MM.1S (cell line): ENCODE data around the gene DRC7.

ENCODE experiments used
- DNase-seq: peaks from one replicate; pipeline ENCODE4 v3.0.0-alpha.2; 2015
- H2AFZ ChIP-seq: fragments of 300-600 bp; sonication (generic); 2 replicates; pipeline ENCODE4 v1.6.0; 2016; ENCODE audit warnings: antibody characterized with exemption, low read length
- H3F3A ChIP-seq: fragments of 300-600 bp; sonication (generic); 2 replicates; pipeline ENCODE4 v1.6.1; 2016; ENCODE audit warnings: mild to moderate bottlenecking, antibody characterized with exemption, low read length, moderate library complexity, mixed read lengths; ENCODE audit not compliant: insufficient read depth
- H3K27ac ChIP-seq: fragments of 300-600 bp; sonication (generic); 2 replicates; pipeline ENCODE4 v1.5.1; 2016; ENCODE audit warnings: mild to moderate bottlenecking, low read length
- H3K27me3 ChIP-seq: fragments of 300-600 bp; sonication (generic); replicated peaks from 2 replicates; pipeline ENCODE4 v1.6.0; 2016; ENCODE audit warnings: low read length; ENCODE audit not compliant: insufficient read depth
- H3K36me3 ChIP-seq: fragments of 300-600 bp; sonication (generic); replicated peaks from 2 replicates; pipeline ENCODE4 v1.6.1; 2016; ENCODE audit warnings: mild to moderate bottlenecking, low read length, mixed read lengths; ENCODE audit not compliant: insufficient read depth
- H3K4me1 ChIP-seq: fragments of 300-600 bp; sonication (generic); 2 replicates; pipeline ENCODE4 v1.6.1; 2016; ENCODE audit warnings: low read length, mixed read lengths
- H3K4me2 ChIP-seq: fragments of 300-600 bp; sonication (generic); 2 replicates; pipeline ENCODE4 v1.6.0; 2016; ENCODE audit warnings: low read depth, low read length
- H3K4me3 ChIP-seq: fragments of 300-600 bp; sonication (generic); 2 replicates; pipeline ENCODE4 v1.5.1; 2016; ENCODE audit warnings: low read length, mixed read lengths
- H3K79me2 ChIP-seq: fragments of 300-600 bp; sonication (generic); 2 replicates; pipeline ENCODE4 v1.6.1; 2016; ENCODE audit warnings: mixed run types, low read length, mixed read lengths
- H3K9ac ChIP-seq: fragments of 300-600 bp; sonication (generic); 2 replicates; pipeline ENCODE4 v1.6.1; 2016; ENCODE audit warnings: low read length, mixed read lengths
- H3K9me2 ChIP-seq: fragments of 300-600 bp; sonication (generic); replicated peaks from 2 replicates; pipeline ENCODE4 v1.6.1; 2016; ENCODE audit warnings: mild to moderate bottlenecking, low read length, mixed read lengths; ENCODE audit not compliant: insufficient read depth
- H3K9me3 ChIP-seq: fragments of 300-600 bp; sonication (generic); replicated peaks from 2 replicates; pipeline ENCODE4 v1.6.1; 2016; ENCODE audit warnings: mild to moderate bottlenecking, low read length, mixed read lengths; ENCODE audit not compliant: insufficient read depth
- H4K20me1 ChIP-seq: fragments of 300-600 bp; sonication (generic); 2 replicates; pipeline ENCODE4 v1.6.1; 2016; ENCODE audit warnings: mild to moderate bottlenecking, low read length, moderate library complexity, mixed read lengths; ENCODE audit not compliant: insufficient read depth
- CTCF ChIP-seq: fragments of 300-600 bp; sonication (generic); IDR thresholded peaks from 2 replicates; pipeline ENCODE4 v1.5.1; 2016; ENCODE audit warnings: antibody characterized with exemption, low read length, mixed read lengths
- EZH2 ChIP-seq: fragments of 300-600 bp; sonication (generic); optimal IDR thresholded peaks from 2 replicates; pipeline ENCODE3; 2017; ENCODE audit warnings: low read depth, mild to moderate bottlenecking, antibody characterized with exemption, low read length, mixed read lengths
- EZH2phosphoT487 ChIP-seq: fragments of 300-600 bp; sonication (generic); IDR thresholded peaks from 2 replicates; pipeline ENCODE4 v1.6.1; 2018; ENCODE audit warnings: antibody characterized with exemption, low read length

The DRC7 gene

GRCh38 chr16:57747496-57747895, 52.9 kb downstream of the DRC7 start:
- no peak overlapping the region for H3K27ac ChIP-seq
- H3F3A ChIP-seq: no peaks in the 10 kb centered on the region
- H3K4me1 ChIP-seq: no peaks in the 10 kb centered on the region
- H4K20me1 ChIP-seq: no peaks in the 10 kb centered on the region
- TF ChIP-seq CTCF (no peak), EZH2 (no peak), EZH2phosphoT487 (no peak)
- H3K27me3 ChIP-seq: no peaks in the 10 kb centered on the region
- no peak for DNase-seq
- no peaks in the 10 kb centered on the region for H3K9me2 ChIP-seq
- H3K36me3 ChIP-seq: no peaks in the 10 kb centered on the region
- H3K4me2 ChIP-seq: no peak overlapping the region
- H2AFZ ChIP-seq: no peak overlapping the region
- H3K4me3 ChIP-seq: no peak overlapping the region
- H3K9me3 ChIP-seq: no peaks in the 10 kb centered on the region
- H3K9ac ChIP-seq: no peak overlapping the region
- no peaks in the 10 kb centered on the region for H3K79me2 ChIP-seq

- DNase-seq: no peak
- H3K4me1 ChIP-seq: no peaks in the 10 kb centered on the region
- H4K20me1 ChIP-seq: no peaks in the 10 kb centered on the region
- no peak overlapping the region for H2AFZ ChIP-seq
- no peaks in the 10 kb centered on the region for H3K9me3 ChIP-seq
- no peak overlapping the region for H3K4me2 ChIP-seq
- no peak overlapping the region for H3K27ac ChIP-seq
- H3K36me3 ChIP-seq: no peaks in the 10 kb centered on the region
- TF ChIP-seq CTCF: no peak
- TF ChIP-seq EZH2phosphoT487: no peak
- no peak for TF ChIP-seq EZH2
- no peaks in the 10 kb centered on the region for H3F3A ChIP-seq
- no peaks in the 10 kb centered on the region for H3K9me2 ChIP-seq
- H3K9ac ChIP-seq: no peak overlapping the region
- no peaks in the 10 kb centered on the region for H3K27me3 ChIP-seq
- H3K4me3 ChIP-seq: no peak overlapping the region
- H3K79me2 ChIP-seq: no peaks in the 10 kb centered on the region
Observed at GRCh38 chr16:57747996-57748395, 53.4 kb downstream of the DRC7 start.

- Histone ChIP-seq H3K9me3 (no peaks in the 10 kb centered on the region), H2AFZ (no peak overlapping the region), H4K20me1 (no peaks in the 10 kb centered on the region), H3K4me2 (no peak overlapping the region), H3K9me2 (no peaks in the 10 kb centered on the region), H3K4me1 (no peaks in the 10 kb centered on the region), H3K4me3 (no peak overlapping the region), H3K27me3 (no peaks in the 10 kb centered on the region), H3K36me3 (no peaks in the 10 kb centered on the region), H3K79me2 (no peaks in the 10 kb centered on the region), H3K9ac (no peak overlapping the region), H3F3A (no peaks in the 10 kb centered on the region), H3K27ac (no peak overlapping the region)
- TF ChIP-seq CTCF (no peak), EZH2phosphoT487 (no peak), EZH2 (no peak)
- no peak for DNase-seq
Observed at GRCh38 chr16:57748596-57748995, 54.0 kb downstream of the DRC7 start.
